OCI-LY7 (cell line): ENCODE measurements around the gene SNAPC4. TPM values are rescaled to one million over a fixed set of nuclear protein-coding genes. Genes with fewer than 3 reads are reported as not detected.

Experiments used
- BruUV-seq: library from RNA; stranded (reverse); fragments of 400-500 nt; replicated peaks from 2 replicates; lab custom pipeline; 2021; lab: Mats Ljungman, UMichigan
- CTCF ChIA-PET: fragments of 300-600 bp; sonication (Branson Sonifier 250); formaldehyde crosslinking; loops from one replicate; lab custom pipeline; 2022; ENCODE audit warnings: antibody characterized with exemption; ENCODE audit not compliant: unreplicated experiment; lab: Charles Lee
- POLR2A ChIA-PET: fragments of 300-600 bp; sonication (Branson Sonifier 250); formaldehyde crosslinking; loops from one replicate; lab custom pipeline; 2022; ENCODE audit warnings: antibody characterized with exemption; lab: Charles Lee
- DNase-seq: peaks from one replicate; pipeline ENCODE4 v3.0.0-alpha.2; 2015; ENCODE audit warnings: low spot score
- H2AFZ ChIP-seq: fragments of 200-600 bp; sonication (generic), shearing (Covaris generic); 2 replicates; pipeline ENCODE4 v1.6.1; 2014; ENCODE audit warnings: mild to moderate bottlenecking, antibody characterized with exemption, low read length, moderate library complexity
- H3K27ac ChIP-seq: fragments of 200-600 bp; sonication (generic); 2 replicates; pipeline ENCODE4 v1.5.1; 2014; ENCODE audit warnings: mixed run types, low read depth, mild to moderate bottlenecking, moderate library complexity, low read length, inconsistent platforms; ENCODE audit not compliant: poor library complexity, severe bottlenecking
- H3K36me3 ChIP-seq: fragments of 200-600 bp; sonication (generic); 2 replicates; pipeline ENCODE4 v1.6.1; 2014; ENCODE audit warnings: mild to moderate bottlenecking, antibody characterized with exemption, low read length, moderate library complexity, mixed read lengths; ENCODE audit not compliant: insufficient read depth
- H3K4me1 ChIP-seq: fragments of 200-600 bp; sonication (generic); 2 replicates; pipeline ENCODE4 v1.5.1; 2014; ENCODE audit warnings: mild to moderate bottlenecking, low read length; ENCODE audit not compliant: insufficient read depth, poor library complexity, severe bottlenecking
- H3K4me2 ChIP-seq: fragments of 200-600 bp; sonication (generic); 2 replicates; pipeline ENCODE4 v1.6.1; 2014; ENCODE audit warnings: mild to moderate bottlenecking, low read length
- H3K4me3 ChIP-seq: fragments of 200-600 bp; sonication (generic); 2 replicates; pipeline ENCODE4 v1.5.1; 2014; ENCODE audit warnings: mild to moderate bottlenecking, low read depth, low read length; ENCODE audit not compliant: poor library complexity, severe bottlenecking
- H3K79me2 ChIP-seq: fragments of 200-600 bp; sonication (generic); 2 replicates; pipeline ENCODE4 v1.6.1; 2016; ENCODE audit warnings: low read depth, mild to moderate bottlenecking, low read length, moderate library complexity, mixed read lengths; ENCODE audit not compliant: insufficient read depth
- H3K9me2 ChIP-seq: fragments of 200-600 bp; sonication (generic); 2 replicates; pipeline ENCODE4 v1.6.1; 2016; ENCODE audit warnings: mild to moderate bottlenecking, low read length, mixed read lengths; ENCODE audit not compliant: insufficient read depth
- H3K9me3 ChIP-seq: fragments of 200-600 bp; sonication (generic); 2 replicates; pipeline ENCODE4 v1.6.1; 2014; ENCODE audit warnings: mild to moderate bottlenecking, mixed run types, low read length, mixed read lengths
- H4K20me1 ChIP-seq: fragments of 200-600 bp; sonication (generic); 2 replicates; pipeline ENCODE4 v1.6.1; 2014; ENCODE audit warnings: mild to moderate bottlenecking, antibody characterized with exemption, low read length, moderate library complexity, mixed read lengths; ENCODE audit not compliant: insufficient read depth
- EZH2phosphoT487 ChIP-seq: fragments of 200-600 bp; sonication (generic); IDR thresholded peaks from 2 replicates; pipeline ENCODE4 v1.6.1; 2018; ENCODE audit warnings: low read depth, borderline replicate concordance, mild to moderate bottlenecking, mixed run types, antibody characterized with exemption, low read length, moderate library complexity, mixed read lengths
- intact Hi-C: fragments of 100-400 bp; cut with micrococcal nuclease; formaldehyde crosslinking; loops from one replicate; pipeline ENCODE4 v1.10.0; 2022; ENCODE audit not compliant: unreplicated experiment
- total RNA-seq, 2 experiments: library from RNA; depleted of rRNA in 1 of 2; stranded (reverse); fragments of >200 nt in 1 of 2; shearing (Covaris generic) in 1 of 2; gene quantifications; 2 replicates each; pipeline ENCODE4 v1.2.3, GENCODE V29; 2014 to 2022
- TF ChIP-seq, protein P1 (sequence below): fragments of 200-600 bp; sonication (generic); conservative IDR thresholded peaks from 2 replicates; pipeline ENCODE4 v1.5.1; 2014; ENCODE audit warnings: mild to moderate bottlenecking, antibody characterized with exemption, low read length, moderate library complexity, mixed read lengths

SNAPC4 gene
- total RNA-seq, 2 experiments from 2014 or later: 13.4 to 16.8 TPM

DNA sequence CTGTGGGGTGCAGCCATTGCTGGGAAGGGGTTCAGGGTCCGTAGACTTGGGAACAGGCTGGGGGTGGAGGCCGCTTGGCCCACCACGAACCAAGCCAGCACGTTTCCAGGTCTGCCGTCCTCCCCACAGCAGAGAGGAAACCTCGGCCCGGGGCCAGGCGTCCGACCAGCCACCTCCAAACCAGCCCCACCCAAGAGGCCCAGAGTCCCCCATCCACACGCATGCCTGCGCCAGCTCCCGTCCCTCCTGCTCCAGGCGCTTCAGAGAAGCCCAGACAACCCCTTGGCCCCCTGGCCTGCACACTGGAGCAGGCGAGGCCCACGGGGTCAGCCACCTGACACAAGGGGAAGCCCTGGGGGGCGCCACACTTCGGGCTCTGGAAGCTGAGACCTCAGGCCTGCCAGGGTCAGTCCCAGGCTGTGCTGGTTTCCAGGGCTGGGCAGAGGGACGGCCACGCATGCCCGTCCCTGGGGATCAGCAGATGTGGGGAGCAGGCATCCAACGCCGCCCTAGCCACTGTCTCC, 42.7 kb downstream of the SNAPC4 start:
- H3K4me2 ChIP-seq: no peak overlapping the region
- ChIA-PET POLR2A (no interaction called here), CTCF (no interaction called here)
- H3K9me2 ChIP-seq: no peaks in the 10 kb centered on the region
- H4K20me1 ChIP-seq: no peaks in the 10 kb centered on the region
- no peaks in the 10 kb centered on the region for H3K36me3 ChIP-seq
- intact Hi-C loops: no loop called here
- H3K27ac ChIP-seq: no peak overlapping the region
- DNase-seq: no peak
- no peaks in the 10 kb centered on the region for H3K4me1 ChIP-seq
- no peak for TF ChIP-seq EZH2phosphoT487
- TF ChIP-seq, protein P1, sequence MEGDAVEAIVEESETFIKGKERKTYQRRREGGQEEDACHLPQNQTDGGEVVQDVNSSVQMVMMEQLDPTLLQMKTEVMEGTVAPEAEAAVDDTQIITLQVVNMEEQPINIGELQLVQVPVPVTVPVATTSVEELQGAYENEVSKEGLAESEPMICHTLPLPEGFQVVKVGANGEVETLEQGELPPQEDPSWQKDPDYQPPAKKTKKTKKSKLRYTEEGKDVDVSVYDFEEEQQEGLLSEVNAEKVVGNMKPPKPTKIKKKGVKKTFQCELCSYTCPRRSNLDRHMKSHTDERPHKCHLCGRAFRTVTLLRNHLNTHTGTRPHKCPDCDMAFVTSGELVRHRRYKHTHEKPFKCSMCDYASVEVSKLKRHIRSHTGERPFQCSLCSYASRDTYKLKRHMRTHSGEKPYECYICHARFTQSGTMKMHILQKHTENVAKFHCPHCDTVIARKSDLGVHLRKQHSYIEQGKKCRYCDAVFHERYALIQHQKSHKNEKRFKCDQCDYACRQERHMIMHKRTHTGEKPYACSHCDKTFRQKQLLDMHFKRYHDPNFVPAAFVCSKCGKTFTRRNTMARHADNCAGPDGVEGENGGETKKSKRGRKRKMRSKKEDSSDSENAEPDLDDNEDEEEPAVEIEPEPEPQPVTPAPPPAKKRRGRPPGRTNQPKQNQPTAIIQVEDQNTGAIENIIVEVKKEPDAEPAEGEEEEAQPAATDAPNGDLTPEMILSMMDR: no peak
- H3K9me3 ChIP-seq: no peaks in the 10 kb centered on the region
- no peak overlapping the region for H2AFZ ChIP-seq
- no peak overlapping the region for H3K4me3 ChIP-seq
- BruUV-seq: no TSS peak
- no peaks in the 10 kb centered on the region for H3K79me2 ChIP-seq

GRCh38 chr9:136355616-136356557, 44.1 kb downstream of the SNAPC4 start:
- Histone ChIP-seq H3K4me3 (no peak overlapping the region), H2AFZ (no peak overlapping the region), H4K20me1 (no peaks in the 10 kb centered on the region), H3K36me3 (no peaks in the 10 kb centered on the region), H3K27ac (no peak overlapping the region), H3K9me3 (no peaks in the 10 kb centered on the region), H3K79me2 (no peaks in the 10 kb centered on the region), H3K9me2 (no peaks in the 10 kb centered on the region), H3K4me2 (no peak overlapping the region), H3K4me1 (no peaks in the 10 kb centered on the region)
- TF ChIP-seq EZH2phosphoT487: no peak
- CTCF ChIA-PET: no interaction called here
- intact Hi-C loops: no loop called here
- BruUV-seq: no TSS peak
- DNase-seq: no peak
- POLR2A ChIA-PET: no interaction called here

- POLR2A ChIA-PET: no interaction called here
Observed at GRCh38 chr9:136354592-136355085, 45.3 kb downstream of the SNAPC4 start.

More at GRCh38 chr9:136354592-136355085, 45.3 kb downstream of the SNAPC4 start:
- Histone ChIP-seq H4K20me1 (no peaks in the 10 kb centered on the region), H2AFZ (no peak overlapping the region), H3K79me2 (no peaks in the 10 kb centered on the region), H3K36me3 (no peaks in the 10 kb centered on the region), H3K4me2 (no peak overlapping the region), H3K4me3 (no peak overlapping the region), H3K27ac (no peak overlapping the region), H3K4me1 (no peaks in the 10 kb centered on the region), H3K9me2 (no peaks in the 10 kb centered on the region), H3K9me3 (no peaks in the 10 kb centered on the region)
- CTCF ChIA-PET: no interaction called here
- no peak for DNase-seq
- intact Hi-C loops: no loop called here
- no TSS peak for BruUV-seq
- TF ChIP-seq, protein P1: no peak
- TF ChIP-seq EZH2phosphoT487: no peak
